IPS-18c (cell line): ENCODE results near the gene VASP.
A peak's percentile ranks its signal among the peaks of the same experiment; 100 is the strongest.

Source experiments
- H3K4me3 ChIP-seq: 2 replicates; pipeline ENCODE4 v1.7.0; 2013; ENCODE audit warnings: low read depth, mild to moderate bottlenecking, low read length, moderate library complexity; ENCODE audit not compliant: insufficient read depth
- H3K9me3 ChIP-seq: one replicate; pipeline ENCODE4 v1.6.1; 2013; ENCODE audit warnings: mild to moderate bottlenecking, low read length, moderate library complexity; ENCODE audit not compliant: control insufficient read depth, insufficient read depth

Gene VASP

DNA sequence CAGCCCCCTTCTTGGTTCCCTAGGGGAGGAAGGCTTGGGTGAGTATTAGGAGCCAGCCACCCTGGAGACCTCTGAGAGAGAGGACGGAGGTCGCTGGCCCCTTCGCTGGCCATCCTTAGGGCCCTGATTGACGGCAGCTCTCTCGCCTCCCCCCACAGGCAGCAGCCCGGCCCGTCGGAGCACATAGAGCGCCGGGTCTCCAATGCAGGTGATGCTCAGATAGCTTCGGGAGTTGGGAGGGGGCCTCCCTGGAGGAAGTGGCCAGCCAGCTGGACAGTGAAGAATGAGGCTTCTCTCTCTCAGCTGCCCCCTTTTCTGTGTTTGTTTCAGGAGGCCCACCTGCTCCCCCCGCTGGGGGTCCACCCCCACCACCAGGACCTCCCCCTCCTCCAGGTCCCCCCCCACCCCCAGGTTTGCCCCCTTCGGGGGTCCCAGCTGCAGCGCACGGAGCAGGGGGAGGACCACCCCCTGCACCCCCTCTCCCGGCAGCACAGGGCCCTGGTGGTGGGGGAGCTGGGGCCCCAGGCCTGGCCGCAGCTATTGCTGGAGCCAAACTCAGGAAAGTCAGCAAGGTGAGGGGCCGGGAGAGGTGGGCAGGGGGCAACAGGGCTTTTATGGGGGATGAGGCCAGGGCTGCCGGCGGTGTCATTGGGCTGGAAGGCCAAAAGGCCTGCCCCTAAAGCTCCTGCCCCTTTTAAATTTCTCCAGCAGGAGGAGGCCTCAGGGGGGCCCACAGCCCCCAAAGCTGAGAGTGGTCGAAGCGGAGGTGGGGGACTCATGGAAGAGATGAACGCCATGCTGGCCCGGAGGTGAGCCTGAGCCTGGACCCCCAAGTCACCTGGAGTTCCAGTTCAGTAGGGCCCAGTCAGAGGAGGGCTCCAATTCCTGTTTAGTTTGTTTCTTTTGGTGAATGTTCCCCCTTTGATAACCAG, 15.0 kb downstream of the VASP start:
- Histone ChIP-seq H3K4me3 (no peak overlapping the region), H3K9me3 (no peaks in the 10 kb centered on the region)

DNA sequence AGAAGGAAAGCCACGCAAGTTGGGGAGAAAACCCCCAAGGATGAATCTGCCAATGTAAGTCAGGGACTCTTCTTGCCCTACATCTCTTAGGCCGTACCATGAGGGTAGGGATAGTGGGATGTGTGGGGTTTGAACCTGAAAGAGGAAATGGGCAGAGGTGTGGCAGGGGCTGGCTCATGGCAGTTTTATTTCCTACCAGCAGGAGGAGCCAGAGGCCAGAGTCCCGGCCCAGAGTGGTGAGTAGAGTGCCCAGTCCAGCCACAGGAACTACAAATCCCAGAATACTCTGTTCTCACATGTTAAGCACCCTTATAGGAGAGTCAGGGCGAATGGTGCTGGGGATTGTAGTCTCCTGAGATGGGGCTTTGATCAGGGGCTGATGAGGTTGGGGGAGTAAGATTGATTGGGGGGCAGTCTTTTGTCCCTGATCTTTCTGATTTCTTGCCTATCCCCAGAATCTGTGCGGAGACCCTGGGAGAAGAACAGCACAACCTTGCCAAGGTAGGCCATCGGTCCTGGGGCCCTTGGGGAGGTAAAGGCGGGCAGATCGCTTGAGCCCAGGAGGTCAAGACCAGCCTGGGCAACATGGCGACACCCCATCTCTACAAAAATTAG, 16.5 kb downstream of the VASP start:
- H3K4me3 ChIP-seq, result no peak overlapping the region
- no peaks in the 10 kb centered on the region for H3K9me3 ChIP-seq

DNA sequence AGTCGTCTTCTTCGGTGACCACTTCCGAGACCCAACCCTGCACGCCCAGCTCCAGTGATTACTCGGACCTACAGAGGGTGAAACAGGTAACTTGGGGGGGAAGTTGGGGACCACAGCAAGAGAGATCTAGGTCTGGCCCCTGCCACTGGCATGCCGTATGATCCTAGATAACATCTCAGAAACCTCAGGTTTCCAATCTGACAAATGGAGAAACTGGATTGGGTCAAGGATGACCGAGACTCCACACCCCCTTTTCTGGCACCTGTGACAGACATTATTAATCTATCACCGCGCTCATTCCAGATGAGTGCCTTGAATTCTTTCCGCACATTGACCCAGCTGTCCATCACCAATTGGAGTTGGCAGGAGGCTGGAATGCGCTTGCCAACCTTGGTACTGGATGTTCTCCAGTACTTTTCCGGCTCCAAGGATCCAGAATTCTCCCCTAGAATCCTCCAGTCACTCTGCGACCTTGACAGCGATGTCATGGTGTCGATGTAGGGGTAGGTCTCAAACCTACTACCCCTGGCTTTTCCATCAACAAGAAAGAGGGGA, 17.4 kb downstream of the VASP start:
- H3K4me3 ChIP-seq, result no peak overlapping the region

DNA sequence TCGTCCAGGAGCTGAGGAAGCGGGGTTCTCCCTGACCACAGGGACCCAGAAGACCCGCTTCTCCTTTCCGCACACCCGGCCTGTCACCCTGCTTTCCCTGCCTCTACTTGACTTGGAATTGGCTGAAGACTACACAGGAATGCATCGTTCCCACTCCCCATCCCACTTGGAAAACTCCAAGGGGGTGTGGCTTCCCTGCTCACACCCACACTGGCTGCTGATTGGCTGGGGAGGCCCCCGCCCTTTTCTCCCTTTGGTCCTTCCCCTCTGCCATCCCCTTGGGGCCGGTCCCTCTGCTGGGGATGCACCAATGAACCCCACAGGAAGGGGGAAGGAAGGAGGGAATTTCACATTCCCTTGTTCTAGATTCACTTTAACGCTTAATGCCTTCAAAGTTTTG, 18.9 kb downstream of the VASP start:
- Histone ChIP-seq H3K4me3 (no peak overlapping the region), H3K9me3 (no peaks in the 10 kb centered on the region)

More for the DNA sequence above, 17.4 kb downstream of the VASP start:
- H3K9me3 ChIP-seq, result no peaks in the 10 kb centered on the region

DNA sequence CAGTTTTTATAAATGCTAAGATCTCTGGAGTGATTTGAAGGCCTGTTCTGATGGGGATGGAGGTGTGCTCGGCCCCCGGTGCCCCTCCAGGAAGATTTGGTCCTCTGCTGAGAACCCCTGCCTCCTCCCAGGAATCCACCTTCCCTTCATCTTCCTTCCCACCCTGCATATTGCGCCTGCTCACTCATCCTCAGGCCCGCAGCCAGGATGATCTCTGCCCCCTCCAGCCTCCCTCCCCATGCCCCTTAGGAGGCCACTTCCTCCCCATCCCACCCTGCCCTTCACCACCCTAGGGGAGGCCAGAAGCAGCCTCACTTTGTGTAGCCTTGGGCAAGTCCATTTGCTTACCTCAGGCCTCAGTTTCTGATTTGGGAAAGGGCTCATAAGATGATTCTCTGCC, 19.7 kb downstream of the VASP start:
- Histone ChIP-seq H3K9me3 (no peaks in the 10 kb centered on the region), H3K4me3 (no peak overlapping the region)

DNA sequence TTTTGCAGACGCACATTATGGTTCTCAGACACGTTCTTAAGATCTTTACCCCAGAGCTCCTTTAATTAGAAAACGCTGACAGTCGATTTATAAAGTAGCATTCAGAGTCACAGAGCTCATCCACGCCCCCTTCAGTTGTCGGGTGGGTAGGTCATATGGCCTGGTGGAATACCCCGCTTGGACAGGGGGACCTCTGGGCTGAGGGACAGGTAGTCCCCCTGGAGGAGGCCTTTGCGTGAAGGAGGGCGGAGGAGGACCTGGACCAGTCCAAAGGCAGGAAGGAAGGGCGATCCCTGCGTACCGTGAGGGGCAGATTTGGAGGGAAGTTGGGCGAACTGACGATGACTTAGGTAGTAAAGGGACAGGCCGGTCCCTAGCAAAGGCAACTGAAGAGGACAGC, 20.5 kb downstream of the VASP start:
- H3K4me3 ChIP-seq, result peak overlapping the region; percentile 61; the same call in 1 of the 2 replicates
- no peaks in the 10 kb centered on the region for H3K9me3 ChIP-seq

DNA sequence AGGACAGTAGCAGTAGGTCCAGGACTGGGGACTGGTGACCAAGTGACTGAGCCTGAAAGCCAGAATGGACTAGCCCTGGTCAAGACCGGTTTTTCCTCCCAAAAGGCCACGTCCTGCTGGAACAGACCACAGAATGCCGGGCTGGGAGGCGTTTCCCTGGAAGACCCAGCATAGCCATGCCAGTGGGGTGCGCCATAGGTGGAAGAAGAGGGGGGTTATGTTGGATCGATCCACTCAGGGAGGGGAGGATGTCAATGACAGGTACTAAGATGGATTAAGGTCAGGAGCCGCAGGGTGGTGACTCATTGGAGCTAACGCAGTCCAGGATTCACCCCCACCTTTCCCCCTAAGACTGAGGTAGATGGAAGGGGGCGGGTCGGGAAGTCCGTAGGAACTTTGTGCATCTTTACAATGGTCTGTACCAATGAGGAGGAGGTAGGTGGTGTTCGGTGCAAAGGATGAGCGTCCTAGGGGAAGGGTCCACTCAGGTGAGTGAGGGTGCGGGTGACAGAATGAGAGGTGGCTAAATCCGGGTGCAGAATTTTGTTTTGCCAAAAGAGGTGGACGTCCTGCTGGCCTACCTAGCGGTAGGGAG, 21.0 kb downstream of the VASP start:
- peak overlapping the region; percentile 61 for H3K4me3 ChIP-seq

DNA sequence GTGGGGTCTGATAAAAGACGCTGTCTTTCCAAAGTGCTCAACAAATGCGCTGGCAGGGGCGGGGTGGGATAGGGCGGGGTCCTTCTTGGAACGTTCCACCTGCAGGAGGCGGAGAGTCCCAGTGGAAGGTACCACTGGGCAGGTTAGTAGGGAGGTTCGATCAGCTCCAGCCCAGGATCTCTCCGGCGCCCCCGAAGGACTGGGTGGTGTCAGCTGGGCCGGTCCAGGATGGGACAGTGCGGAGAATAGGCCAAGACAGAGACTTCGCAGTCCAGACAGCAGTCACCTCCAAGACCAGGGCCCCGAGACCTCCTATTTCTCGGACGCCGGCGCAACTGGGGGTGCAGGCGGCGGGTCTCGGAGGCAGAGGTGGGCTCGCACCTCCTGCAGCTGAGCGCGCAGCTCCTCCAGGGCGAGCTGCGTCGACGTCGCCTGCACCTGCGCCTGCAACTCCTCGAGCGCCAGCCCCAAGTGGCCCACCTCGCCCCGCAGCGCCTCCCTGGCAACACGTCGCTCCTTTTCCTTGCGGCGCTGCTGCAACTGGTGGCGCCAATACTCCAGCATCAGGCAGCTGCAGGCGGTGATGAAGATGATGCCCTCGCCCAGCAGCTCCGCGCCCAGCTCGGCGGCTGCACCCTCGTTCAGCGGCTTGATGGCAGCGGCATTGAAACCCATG, 21.6 kb downstream of the VASP start:
- Histone ChIP-seq H3K4me3 (peak overlapping the region; percentile 61), H3K9me3 (no peaks in the 10 kb centered on the region)

More for the DNA sequence above, 21.0 kb downstream of the VASP start:
- H3K9me3 ChIP-seq, result no peaks in the 10 kb centered on the region

DNA sequence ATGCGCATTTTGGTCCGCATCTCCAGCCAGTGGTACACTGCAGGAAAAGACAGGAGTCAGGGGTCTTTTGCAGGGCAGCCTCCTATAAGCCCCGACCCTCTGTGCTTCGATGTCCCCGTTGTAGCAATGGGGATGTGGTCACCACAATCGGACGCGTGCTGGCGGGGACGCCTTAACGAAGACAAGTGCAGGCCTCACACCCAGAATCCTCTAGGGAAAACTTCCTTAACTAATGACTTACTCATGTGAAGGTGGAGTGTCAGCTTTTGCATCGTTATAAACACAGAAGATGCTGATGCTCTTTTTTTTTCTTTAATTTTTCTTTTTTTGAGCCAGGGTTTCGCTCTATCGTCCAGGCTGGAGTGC, 22.1 kb downstream of the VASP start:
- Histone ChIP-seq H3K9me3 (no peaks in the 10 kb centered on the region), H3K4me3 (peak overlapping the region; percentile 61)

DNA sequence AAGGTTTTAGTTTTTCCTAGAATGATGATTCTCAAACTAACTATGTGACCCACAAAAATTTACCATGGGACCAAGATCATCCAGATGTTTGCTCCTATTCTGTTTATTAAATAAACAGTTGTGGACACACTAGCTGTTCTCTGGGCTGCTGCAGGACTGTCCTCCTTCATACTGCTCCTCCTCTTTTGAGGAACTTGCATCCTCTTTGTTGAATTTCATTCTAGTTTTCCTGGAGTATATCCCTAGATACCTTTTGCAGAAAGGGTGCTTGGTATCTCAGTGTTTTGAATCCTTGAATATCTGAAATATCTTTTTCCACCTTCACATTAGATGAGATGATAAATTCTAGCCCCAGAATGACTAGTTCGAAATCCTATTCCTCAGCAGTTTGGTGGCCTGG, 24.1 kb downstream of the VASP start:
- Histone ChIP-seq H3K4me3 (no peak overlapping the region), H3K9me3 (no peaks in the 10 kb centered on the region)

DNA sequence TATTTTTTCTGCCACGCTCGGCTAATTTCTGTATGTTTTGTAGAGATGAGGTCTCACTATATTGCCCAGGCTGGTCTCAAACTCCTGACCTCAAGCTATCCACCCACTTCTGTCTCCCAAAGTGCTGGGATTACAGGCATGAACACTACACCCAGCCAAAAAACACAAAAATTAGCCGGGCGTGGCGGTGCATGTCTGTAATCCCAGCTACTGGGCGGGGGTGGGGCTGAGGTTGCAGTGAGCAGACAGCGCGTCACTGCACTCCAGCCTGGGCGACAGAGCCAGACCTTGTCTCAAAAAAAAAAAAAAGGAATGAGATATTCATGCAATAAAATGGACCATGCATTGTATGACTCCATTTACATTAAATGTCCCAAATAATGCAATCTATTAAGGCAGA, 32.2 kb downstream of the VASP start:
- Histone ChIP-seq H3K4me3 (no peak overlapping the region), H3K9me3 (no peaks in the 10 kb centered on the region)

DNA sequence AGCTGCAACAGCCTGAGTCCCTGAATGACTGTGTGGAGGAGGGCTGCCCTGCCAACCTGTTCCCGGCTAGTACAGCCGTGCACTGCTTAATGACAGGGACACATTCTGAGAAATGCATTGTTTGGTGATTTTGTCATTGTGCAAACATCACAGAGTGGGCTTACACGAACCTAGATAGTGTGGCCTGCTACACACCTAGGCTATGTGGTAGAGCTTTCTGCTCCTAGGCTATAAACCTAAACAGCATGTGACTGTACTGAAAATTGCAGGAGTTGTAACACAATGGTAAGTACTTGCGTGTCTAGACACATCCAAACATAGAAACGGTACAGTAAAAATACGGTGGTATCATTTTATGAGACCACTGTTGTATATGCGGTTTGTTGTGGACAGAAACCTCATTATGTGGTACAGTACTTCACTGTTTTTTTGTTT, 35.0 kb downstream of the VASP start:
- Histone ChIP-seq H3K4me3 (no peak overlapping the region), H3K9me3 (peaks cover 2% of the 10 kb centered on the region)

DNA sequence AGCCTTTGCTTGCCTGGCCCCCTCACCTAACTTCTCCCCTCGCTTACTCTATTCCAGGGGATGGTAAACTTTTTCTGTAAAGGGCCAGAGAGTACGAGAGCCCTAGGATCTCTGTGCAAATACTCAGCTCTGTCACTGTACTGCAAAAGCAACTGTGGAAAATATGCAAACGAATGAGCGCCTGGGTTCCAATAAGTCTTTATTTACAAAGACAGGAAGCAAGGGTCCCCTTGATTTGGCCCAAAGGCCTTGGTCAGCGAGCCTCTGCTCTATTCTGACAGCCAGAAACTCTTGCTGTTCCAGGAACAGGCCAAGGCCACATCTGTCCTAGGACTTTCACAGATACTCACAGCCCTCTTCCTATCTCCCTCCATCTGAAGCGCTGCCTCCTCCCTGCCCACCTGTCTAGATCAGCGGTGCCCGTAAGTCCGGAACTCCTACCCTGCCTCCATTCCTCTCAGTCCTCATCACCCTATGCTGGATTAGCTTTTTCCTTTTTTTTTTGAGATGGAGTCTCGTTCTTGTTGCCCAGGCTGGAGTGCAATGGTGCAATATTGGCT, 40.0 kb downstream of the VASP start:
- Histone ChIP-seq H3K9me3 (peaks cover 2% of the 10 kb centered on the region), H3K4me3 (no peak overlapping the region)

DNA sequence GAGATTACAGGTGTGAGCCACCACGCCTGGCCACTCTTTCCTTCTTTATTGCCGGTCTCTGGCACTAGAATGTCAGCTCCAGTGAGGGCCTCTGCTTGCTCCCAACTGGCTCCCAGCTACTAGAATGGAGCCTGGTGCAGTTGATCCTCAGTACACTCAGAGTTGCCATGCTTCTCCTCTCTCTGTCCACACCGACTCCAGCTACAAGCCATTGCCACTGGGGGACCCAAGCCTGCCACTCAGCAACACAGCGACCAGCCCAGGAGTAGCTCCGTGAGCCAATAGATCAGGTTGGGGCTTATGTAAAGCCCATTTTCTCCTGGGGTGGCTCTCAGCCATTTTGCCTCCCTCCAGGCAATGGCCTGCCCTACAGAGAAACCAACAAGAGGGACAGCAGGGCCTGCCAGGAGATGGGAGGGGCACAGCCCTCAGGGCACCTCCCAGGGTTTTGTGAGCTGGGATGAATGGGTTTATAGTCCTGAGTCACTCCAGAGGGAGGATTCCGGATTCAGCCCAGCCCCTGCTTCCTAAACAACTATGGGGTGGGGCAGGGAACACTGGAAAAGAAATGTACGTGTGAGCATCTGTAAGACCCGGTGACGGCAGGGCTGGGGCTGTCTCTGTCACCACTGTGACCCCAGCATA, 40.8 kb downstream of the VASP start:
- H3K4me3 ChIP-seq, result no peak overlapping the region

DNA sequence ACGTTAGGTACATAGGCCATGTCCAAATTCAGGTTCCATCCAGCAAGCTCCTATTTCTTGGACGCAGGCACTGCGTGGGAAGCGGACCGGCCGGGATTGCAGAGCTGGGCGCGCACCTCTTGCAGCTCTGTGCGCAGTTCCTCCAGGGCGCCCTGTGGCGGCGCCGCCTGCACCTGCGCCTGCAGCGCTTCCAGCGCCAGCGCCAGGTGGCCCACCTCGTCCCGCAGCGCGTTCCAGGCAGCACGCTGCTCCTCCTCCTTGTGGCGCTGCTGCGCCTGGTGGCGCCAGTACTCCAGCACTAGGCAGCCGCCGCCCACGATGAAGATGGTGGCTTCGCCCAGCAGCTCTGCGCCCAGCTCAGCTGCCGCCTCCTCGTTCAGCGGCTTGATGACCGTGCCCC, 46.2 kb downstream of the VASP start:
- Histone ChIP-seq H3K9me3 (no peaks in the 10 kb centered on the region), H3K4me3 (peak overlapping the region; percentile 41)

More for the DNA sequence above, 40.8 kb downstream of the VASP start:
- H3K9me3 ChIP-seq, result peaks cover 2% of the 10 kb centered on the region

DNA sequence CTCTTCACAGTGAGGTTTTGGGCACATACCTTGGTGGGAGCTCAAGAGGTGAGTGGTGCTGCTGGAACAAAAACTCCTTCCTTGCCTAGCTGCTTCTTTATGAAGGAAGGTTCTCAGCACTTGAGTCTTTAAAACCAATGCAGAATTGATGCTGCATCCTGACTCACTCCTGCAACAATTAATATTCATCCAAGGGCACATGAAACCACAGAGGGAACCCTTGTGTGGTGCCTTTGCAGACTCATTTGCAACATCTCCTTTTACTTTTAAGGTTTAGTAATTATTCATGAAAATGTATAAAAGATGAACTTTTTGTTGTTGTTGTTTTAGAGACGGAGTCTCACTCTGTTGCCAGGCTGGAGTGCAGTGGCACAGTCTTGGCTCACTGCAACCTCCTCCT, 47.2 kb downstream of the VASP start:
- H3K4me3 ChIP-seq, result no peak overlapping the region

DNA sequence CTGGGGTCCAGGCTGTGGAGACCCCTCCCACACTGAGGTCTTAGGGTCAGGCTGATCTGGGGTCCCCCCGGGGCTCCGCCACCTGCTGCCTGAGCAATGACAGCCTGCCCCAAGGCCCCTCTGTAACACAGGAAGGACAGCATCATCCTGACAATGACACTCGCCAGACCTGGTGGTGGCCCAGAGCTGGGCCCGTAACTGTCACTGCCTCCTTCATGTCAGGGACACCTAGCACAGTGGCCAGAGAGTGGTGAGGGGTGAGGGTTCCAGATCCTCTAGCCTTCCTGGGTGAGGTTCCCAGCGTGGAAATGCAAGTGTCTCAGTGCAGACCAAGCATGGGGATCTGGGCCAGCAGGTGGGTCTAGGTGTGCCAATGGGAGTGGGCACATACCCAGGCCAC, 49.6 kb downstream of the VASP start:
- Histone ChIP-seq H3K4me3 (no peak overlapping the region), H3K9me3 (no peaks in the 10 kb centered on the region)

More for the DNA sequence above, 47.2 kb downstream of the VASP start:
- H3K9me3 ChIP-seq, result no peaks in the 10 kb centered on the region
